Activated CD4-positive, alpha-beta T cell treated with anti-CD3 and anti-CD28 coated beads, Interleukin-2, amount 10 ng/mL, durations not matched to agents 7 days and 5 days (primary cell): ENCODE measurements around the gene DNAAF5. TPM values are rescaled to one million over a fixed set of nuclear protein-coding genes. Genes with fewer than 3 reads are reported as not detected.
A peak's percentile ranks its signal among the peaks of the same experiment; 100 is the strongest.

Experiments used
- CTCF ChIA-PET: fragments of 350-600 bp; sonication (Branson Sonifier 250); formaldehyde crosslinking; loops from one replicate; lab custom pipeline; 2021; ENCODE audit warnings: antibody characterized with exemption; lab: Charles Lee
- POLR2A ChIA-PET: fragments of 350-600 bp; sonication (Branson Sonifier 250); formaldehyde crosslinking; loops from one replicate; lab custom pipeline; 2021; ENCODE audit warnings: antibody characterized with exemption; lab: Charles Lee
- DNase-seq: peaks from one replicate; pipeline ENCODE4 v3.0.0-alpha.2; 2020
- H3K27ac Mint-ChIP-seq: one replicate; pipeline ENCODE4 v1.8.0; 2021; ENCODE audit warnings: mild to moderate bottlenecking, moderate library complexity, mixed read lengths
- H3K27me3 Mint-ChIP-seq: one replicate; pipeline ENCODE4 v1.8.0; 2021; ENCODE audit warnings: mixed read lengths
- H3K36me3 Mint-ChIP-seq: one replicate; pipeline ENCODE4 v1.8.0; 2021; ENCODE audit warnings: low read depth, mixed read lengths
- H3K4me1 Mint-ChIP-seq: one replicate; pipeline ENCODE4 v1.8.0; 2021; ENCODE audit warnings: mixed read lengths
- H3K4me3 Mint-ChIP-seq: one replicate; pipeline ENCODE4 v1.8.0; 2021; ENCODE audit warnings: mild to moderate bottlenecking, moderate library complexity, mixed read lengths
- H3K9me3 Mint-ChIP-seq: one replicate; pipeline ENCODE4 v1.8.0; 2021; ENCODE audit warnings: mixed read lengths
- total RNA-seq, 2 experiments: library from RNA; stranded (reverse); gene quantifications; one replicate each; pipeline ENCODE4 v1.2.3, GENCODE V29; 2021

The DNAAF5 gene
- total RNA-seq: 10 to 100 TPM; 21.0 to 23.8 TPM

DNA sequence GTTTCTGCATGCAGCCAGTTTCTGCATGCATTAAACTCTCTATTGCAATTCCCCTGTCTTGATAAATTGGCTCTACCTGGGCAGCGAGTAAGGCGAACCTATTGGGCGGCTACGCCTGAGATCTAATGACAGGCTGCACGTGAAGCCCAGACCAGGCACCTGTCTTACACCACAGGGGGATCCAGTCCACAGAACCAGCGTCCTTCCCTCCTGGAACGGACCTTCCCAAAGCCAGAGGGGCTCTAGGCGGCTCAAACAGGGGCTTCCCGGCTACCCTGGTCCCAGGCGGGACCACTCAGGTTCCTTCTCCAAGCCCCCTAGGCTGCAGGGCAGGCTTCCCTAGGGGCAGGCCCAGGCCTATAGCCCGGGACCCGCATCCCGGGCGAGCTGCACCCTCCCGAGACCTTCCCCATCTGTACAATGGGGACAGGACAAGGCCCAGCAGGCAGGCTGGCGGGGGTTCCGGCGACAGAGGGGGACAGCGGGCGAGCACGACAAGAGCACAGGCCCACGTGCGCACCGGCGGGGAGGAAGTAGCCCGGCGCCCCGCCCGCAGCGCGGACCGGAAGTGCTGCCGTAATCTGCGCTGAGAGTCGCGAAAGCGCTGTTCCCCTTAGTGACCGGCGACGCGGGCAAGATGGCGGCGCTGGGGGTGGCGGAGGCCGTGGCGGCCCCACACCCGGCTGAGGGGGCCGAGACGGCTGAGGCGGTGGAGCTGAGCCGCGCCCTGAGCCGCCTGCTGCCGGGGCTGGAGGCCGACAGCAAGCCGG lies at the start of gene DNAAF5:
Gene DNAAF5 (plus strand): TSS at position 616 of the 770 bp plus-strand sequence. CDS start 22 bp downstream, at position 638.
- peaks cover 35% of the 10 kb centered on the region for H3K4me1 Mint-ChIP-seq
- ChIA-PET POLR2A (no interaction called here), CTCF (interaction anchor here (0.6 kb wide), 1 partner anchor 225 kb away, joined by 3 read pairs; no protein-coding TSS in a partner anchor)
- peak within 1 kb of the TSS; percentile 81 for H3K4me3 Mint-ChIP-seq
- peak; percentile 88 for DNase-seq
- H3K9me3 Mint-ChIP-seq: peaks cover 31% of the 10 kb centered on the region
- H3K27ac Mint-ChIP-seq: peak within 1 kb of the TSS; percentile 89
- H3K27me3 Mint-ChIP-seq: no peaks in the 10 kb centered on the region
- peaks cover 45% of the 10 kb centered on the region for H3K36me3 Mint-ChIP-seq

DNA sequence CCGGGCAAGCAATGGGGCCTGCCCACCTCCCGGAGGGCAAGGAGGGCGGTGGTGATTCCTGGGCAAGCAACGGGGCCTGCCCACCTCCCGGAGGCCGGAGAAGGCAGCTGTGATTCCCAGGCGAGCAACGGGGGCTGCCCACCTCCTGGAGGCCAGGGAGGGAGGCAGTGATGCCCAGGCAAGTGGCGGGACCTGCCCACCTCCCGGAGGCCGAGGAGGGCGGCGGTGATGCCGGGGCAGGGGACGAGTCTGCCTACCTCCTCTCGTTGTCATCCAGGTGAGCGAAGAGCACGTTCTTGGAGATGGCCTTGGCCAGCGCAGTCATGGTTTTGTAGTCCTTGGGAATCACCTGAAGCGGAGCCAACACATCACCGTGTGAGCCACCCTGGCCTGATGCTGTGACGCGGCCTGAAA lies 49.5 kb upstream of the DNAAF5 start:
- Mint-ChIP-seq H3K27me3 (no peaks in the 10 kb centered on the region), H3K9me3 (peaks cover 12% of the 10 kb centered on the region), H3K4me1 (no peaks in the 10 kb centered on the region), H3K4me3 (no peak overlapping the region), H3K27ac (no peak overlapping the region), H3K36me3 (peaks cover 51% of the 10 kb centered on the region)
- ChIA-PET POLR2A (no interaction called here), CTCF (interaction anchor here (0.6 kb wide), 1 partner anchor 46 kb away, joined by 3 read pairs; no protein-coding TSS in a partner anchor)
- no peak for DNase-seq

GRCh38 chr7:680411-681127 lies 45.9 kb upstream of the DNAAF5 start:
- H3K27me3 Mint-ChIP-seq: no peaks in the 10 kb centered on the region
- CTCF ChIA-PET: no interaction called here
- H3K36me3 Mint-ChIP-seq: peaks cover 48% of the 10 kb centered on the region
- H3K4me1 Mint-ChIP-seq: no peaks in the 10 kb centered on the region
- H3K27ac Mint-ChIP-seq: no peak overlapping the region
- H3K9me3 Mint-ChIP-seq: peaks cover 16% of the 10 kb centered on the region
- DNase-seq: no peak
- POLR2A ChIA-PET: no interaction called here
- no peak overlapping the region for H3K4me3 Mint-ChIP-seq

GRCh38 chr7:681551-682307 lies 44.8 kb upstream of the DNAAF5 start:
- H3K27ac Mint-ChIP-seq: no peak overlapping the region
- peaks cover 20% of the 10 kb centered on the region for H3K9me3 Mint-ChIP-seq
- H3K36me3 Mint-ChIP-seq: peaks cover 44% of the 10 kb centered on the region
- H3K4me3 Mint-ChIP-seq: no peak overlapping the region
- no peak for DNase-seq
- POLR2A ChIA-PET: no interaction called here
- CTCF ChIA-PET: no interaction called here
- no peaks in the 10 kb centered on the region for H3K4me1 Mint-ChIP-seq
- no peaks in the 10 kb centered on the region for H3K27me3 Mint-ChIP-seq

DNA sequence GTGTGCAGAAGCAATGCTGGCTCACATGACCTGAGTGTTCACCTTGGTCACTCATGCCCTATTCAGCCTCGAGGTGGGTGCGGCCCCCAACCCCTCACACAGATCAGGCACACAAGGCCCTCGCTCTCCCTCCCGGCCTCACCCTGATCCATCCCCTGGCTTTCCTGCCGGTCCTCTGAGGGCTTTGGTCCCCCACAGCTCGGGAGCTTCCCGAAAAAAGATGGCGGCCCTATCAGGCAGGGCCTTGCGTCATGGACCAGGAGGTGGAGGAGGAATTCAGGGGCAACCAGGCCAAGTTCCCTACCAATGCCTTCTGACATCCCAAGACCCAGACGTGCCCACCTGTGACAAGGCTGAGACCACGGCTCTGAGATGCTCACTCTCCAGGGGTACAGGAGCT lies 43.7 kb upstream of the DNAAF5 start:
- ChIA-PET CTCF (no interaction called here), POLR2A (no interaction called here)
- Mint-ChIP-seq H3K27ac (no peak overlapping the region), H3K4me3 (no peak overlapping the region), H3K4me1 (no peaks in the 10 kb centered on the region), H3K27me3 (no peaks in the 10 kb centered on the region), H3K36me3 (peaks cover 46% of the 10 kb centered on the region), H3K9me3 (peaks cover 28% of the 10 kb centered on the region)
- no peak for DNase-seq

DNA sequence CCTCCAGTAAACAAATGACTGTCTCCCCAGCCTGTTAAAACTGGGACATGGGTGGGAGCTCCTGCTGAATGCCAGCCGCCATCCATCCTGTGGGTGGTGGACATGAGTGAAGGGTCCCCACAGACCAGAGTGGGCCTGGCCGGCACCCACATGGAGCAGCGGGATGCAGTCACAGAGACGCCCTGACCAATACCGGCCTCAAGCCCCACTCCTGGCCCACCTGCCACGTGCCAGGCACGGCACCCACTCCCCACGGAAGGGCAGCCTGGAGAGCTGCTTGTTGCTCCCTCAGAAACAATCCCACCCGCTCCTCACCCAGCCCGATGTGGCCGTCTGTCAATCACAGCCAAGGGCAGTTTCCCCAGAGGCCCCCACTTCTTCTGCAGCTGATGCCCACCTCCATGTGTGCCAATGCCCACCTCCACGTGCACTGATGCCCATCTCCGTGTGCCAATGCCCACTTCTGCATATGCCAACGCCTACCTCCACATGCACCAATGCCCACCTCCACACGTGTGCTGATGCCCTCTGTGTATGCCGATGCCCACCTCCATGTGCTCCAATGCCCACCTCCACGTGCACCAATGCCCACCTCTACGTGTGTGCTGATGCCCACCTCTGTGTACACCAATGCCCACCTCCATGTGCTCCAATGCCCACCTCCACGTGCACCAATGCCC lies 42.8 kb upstream of the DNAAF5 start:
- Mint-ChIP-seq H3K27me3 (no peaks in the 10 kb centered on the region), H3K4me3 (no peak overlapping the region), H3K4me1 (no peaks in the 10 kb centered on the region), H3K27ac (no peak overlapping the region), H3K36me3 (peaks cover 46% of the 10 kb centered on the region), H3K9me3 (peaks cover 31% of the 10 kb centered on the region)
- DNase-seq: no peak
- ChIA-PET CTCF (no interaction called here), POLR2A (no interaction called here)

DNA sequence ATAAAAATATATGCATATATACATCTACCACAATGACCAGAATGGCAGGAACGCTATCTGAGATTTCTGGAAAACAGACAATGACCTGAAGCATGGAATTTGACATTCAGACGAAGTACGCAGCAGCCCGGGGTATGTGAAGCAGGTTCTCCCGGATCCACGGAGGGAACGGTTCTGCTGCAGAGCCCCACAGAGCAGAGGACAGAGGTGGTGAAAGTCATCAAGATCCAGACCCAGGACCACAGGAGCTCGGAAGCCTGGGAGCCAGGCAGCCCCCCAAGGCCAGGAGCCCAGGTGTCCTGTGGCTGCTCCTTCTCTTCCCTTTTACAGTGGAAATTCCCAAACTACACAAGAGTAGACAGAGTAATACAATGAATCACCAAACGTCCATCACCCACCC lies 42.1 kb upstream of the DNAAF5 start:
- Mint-ChIP-seq H3K4me3 (no peak overlapping the region), H3K4me1 (no peaks in the 10 kb centered on the region), H3K27me3 (no peaks in the 10 kb centered on the region), H3K27ac (no peak overlapping the region), H3K9me3 (peaks cover 33% of the 10 kb centered on the region), H3K36me3 (peaks cover 44% of the 10 kb centered on the region)
- ChIA-PET POLR2A (no interaction called here), CTCF (no interaction called here)
- DNase-seq: no peak

DNA sequence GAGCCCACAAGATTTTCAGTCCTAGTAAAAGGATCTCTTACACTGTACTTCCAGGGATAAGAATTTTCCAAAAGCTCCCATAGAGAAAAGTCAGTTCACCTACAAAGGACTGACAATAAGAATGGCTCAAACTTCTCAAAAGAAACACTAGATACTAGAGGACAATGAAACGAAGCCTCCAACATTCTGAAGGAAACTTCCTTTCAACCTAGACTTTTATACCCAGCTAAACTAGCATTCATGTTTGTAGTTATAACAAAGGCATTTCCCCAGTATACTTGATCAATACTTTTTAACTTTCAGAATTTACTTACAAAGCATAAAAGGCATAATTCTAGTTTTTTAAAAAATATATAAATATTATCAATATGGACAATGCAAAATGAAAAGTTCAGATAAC lies 41.0 kb upstream of the DNAAF5 start:
- CTCF ChIA-PET: no interaction called here
- Mint-ChIP-seq H3K36me3 (peaks cover 44% of the 10 kb centered on the region), H3K9me3 (peaks cover 36% of the 10 kb centered on the region), H3K4me3 (no peak overlapping the region), H3K4me1 (no peaks in the 10 kb centered on the region), H3K27ac (no peak overlapping the region), H3K27me3 (no peaks in the 10 kb centered on the region)
- POLR2A ChIA-PET: no interaction called here
- DNase-seq: no peak

DNA sequence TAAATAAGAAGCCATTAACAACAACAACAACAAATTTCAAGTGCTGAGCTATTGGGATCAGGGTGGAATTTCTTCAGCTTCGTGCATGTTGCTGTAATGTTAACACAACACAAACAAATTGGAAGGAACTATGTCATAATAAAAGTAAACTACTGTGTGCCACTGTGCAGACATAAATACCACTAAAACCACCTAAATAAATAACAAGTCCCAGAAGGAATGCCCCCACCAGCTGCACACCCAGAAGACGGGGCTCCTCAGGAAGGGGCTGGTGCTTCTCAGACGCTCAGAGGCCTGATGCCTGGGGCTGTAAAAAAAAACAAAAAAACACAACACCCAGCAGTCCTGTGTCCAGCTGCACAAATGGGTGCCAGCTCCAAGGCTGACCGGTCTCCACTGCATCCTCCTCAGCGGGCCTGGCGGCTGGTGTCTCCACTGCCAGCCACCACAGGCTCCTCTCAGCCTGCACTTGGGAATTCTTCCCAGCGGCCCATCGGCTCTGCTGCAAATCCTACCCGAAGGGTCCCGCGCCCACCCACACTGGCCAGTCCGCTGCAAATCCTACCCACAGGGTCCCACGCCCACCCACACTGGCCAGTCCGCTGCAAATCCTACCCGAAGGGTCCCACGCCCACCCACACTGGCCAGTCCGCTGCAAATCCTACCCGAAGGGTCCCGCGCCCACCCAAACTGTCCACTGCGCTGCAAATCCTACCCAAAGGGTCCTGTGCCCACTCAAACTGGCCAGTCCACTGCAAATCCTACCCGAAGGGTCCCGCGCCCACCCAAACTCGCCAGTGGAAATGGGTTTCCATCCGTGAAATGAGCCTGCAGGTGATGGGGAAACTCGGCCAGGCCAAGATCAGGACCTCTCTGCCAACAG lies 35.8 kb upstream of the DNAAF5 start:
- Mint-ChIP-seq H3K27me3 (no peaks in the 10 kb centered on the region), H3K4me3 (no peak overlapping the region), H3K9me3 (peaks cover 29% of the 10 kb centered on the region), H3K36me3 (peaks cover 38% of the 10 kb centered on the region), H3K27ac (no peak overlapping the region), H3K4me1 (no peaks in the 10 kb centered on the region)
- DNase-seq: no peak
- CTCF ChIA-PET: no interaction called here
- POLR2A ChIA-PET: no interaction called here

DNA sequence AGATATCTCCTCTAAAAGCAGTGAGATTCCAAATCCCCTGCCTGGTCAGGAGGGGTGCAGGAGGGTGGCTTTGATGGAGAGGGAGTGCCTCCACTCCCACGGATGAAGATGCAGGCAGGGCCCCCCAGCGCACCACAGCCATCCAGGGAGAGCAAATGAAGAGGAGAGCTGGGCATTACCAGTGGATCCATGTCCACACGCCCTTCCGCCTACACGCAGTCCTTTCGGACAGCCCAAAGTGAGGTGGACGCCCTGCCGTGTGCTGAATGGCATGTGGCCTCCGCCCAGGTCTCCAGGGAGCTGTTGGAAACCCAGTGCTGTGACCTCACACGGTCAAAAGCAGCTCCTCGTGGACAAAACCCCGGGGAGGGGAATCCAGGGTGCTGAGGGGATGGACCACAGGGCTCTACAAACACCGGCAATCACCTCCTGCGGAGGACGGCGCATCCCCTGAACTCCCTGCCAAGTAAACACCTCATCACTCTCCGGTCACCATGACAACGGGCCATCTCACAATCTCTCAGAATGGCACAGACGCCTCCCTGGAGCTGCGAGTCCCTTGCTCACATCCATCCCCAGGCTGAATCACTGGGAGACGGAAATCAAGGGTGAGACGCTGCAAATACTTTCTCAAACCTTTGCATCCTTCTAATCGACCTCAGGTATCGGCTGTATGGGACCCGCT lies 35.0 kb upstream of the DNAAF5 start:
- POLR2A ChIA-PET: no interaction called here
- no peak overlapping the region for H3K27ac Mint-ChIP-seq
- no peak for DNase-seq
- H3K4me1 Mint-ChIP-seq: no peaks in the 10 kb centered on the region
- no peak overlapping the region for H3K4me3 Mint-ChIP-seq
- peaks cover 28% of the 10 kb centered on the region for H3K9me3 Mint-ChIP-seq
- H3K36me3 Mint-ChIP-seq: peaks cover 38% of the 10 kb centered on the region
- no peaks in the 10 kb centered on the region for H3K27me3 Mint-ChIP-seq
- CTCF ChIA-PET: no interaction called here

DNA sequence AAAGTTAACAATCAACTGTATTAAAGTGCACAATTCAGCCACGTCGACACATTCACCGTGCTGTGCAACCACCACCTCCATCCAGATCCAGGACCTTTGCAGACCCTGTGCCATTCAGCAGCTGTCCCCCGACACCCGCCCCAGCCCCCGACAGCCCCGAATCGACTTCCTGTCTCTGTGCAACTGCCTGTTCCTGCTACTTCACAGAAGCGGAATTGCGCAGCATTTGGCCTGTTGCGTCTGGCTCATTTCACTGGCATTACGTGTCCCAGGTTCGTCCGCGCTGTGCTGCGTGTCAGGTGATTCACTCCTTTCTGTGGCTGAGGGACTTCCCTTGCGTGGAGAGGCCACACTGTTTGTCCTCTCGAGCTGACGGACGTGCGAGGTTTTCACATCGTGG lies 33.2 kb upstream of the DNAAF5 start:
- H3K4me3 Mint-ChIP-seq: no peak overlapping the region
- no peaks in the 10 kb centered on the region for H3K4me1 Mint-ChIP-seq
- H3K36me3 Mint-ChIP-seq: peaks cover 26% of the 10 kb centered on the region
- CTCF ChIA-PET: no interaction called here
- peaks cover 18% of the 10 kb centered on the region for H3K9me3 Mint-ChIP-seq
- H3K27ac Mint-ChIP-seq: no peak overlapping the region
- POLR2A ChIA-PET: no interaction called here
- H3K27me3 Mint-ChIP-seq: no peaks in the 10 kb centered on the region
- no peak for DNase-seq
